K562 (cell line): ENCODE data around the gene RNASE13. TPM values are rescaled to one million over a fixed set of nuclear protein-coding genes. Genes with fewer than 3 reads are reported as not detected.

Experiments used
- CCAR2 ChIP-seq: fragments of 200-400 bp; formaldehyde crosslinking; IDR thresholded peaks from 2 replicates; pipeline ENCODE4 v1.6.1; 2017; ENCODE audit warnings: mild to moderate bottlenecking, low read depth, low read length
- RBM25 ChIP-seq: fragments of 200-400 bp; formaldehyde crosslinking; IDR thresholded peaks from 2 replicates; pipeline ENCODE4 v1.6.1; 2018; ENCODE audit warnings: low read length, low read depth, moderate library complexity; ENCODE audit not compliant: severe bottlenecking
- ZNF384 ChIP-seq: IDR thresholded peaks from 2 replicates; pipeline ENCODE4 v1.6.1; 2012; ENCODE audit warnings: low read depth, low read length, improper control_type of control experiment
- polyA plus RNA-seq, 8 experiments: library from polyadenylated mRNA; depleted of rRNA in 4 of 8; stranded (reverse) in 5 of 8; unstranded in 3 of 8; fragments of >200 nt; fragmentation: Nextera tagmentation in 2 of 8; fragmentation: Illumina TruSeq in 1 of 8; extraction: Ambion mirVana in 2 of 8; extraction: Trizol in 1 of 8; gene quantifications; 2 replicates each; pipeline versions ENCODE4 v1.2.1 to v1.2.3, GENCODE V29; 2011 to 2014; ENCODE audit warnings: inconsistent platforms in 1 of 8, missing spikeins in 1 of 8
- total RNA-seq, 7 experiments: library from RNA; depleted of rRNA in 6 of 7; stranded (reverse); fragments of >200 nt in 6 of 7; fragmentation: Illumina TruSeq in 2 of 7; extraction: Trizol in 2 of 7; gene quantifications; 2 replicates each; pipeline versions ENCODE4 v1.2.1 to v1.2.3, GENCODE V29; 2011 to 2021; ENCODE audit warnings: low replicate concordance in 1 of 7
- TF ChIP-seq, protein P1 (sequence below), 2 experiments: fragments of 200-800 bp in 1 of 2; sonication (Bioruptor generic) in 1 of 2; sonication (generic) in 1 of 2; formaldehyde crosslinking in 1 of 2; IDR thresholded peaks in 1 of 2; conservative IDR thresholded peaks in 1 of 2; 2 replicates each; pipeline versions ENCODE4 v1.5.0 to v1.6.1; 2016 to 2020; ENCODE audit warnings: missing compliant biosample characterization in 1 of 2, missing genetic modification characterization in 1 of 2, missing genetic modification reagents in 1 of 2
- TF ChIP-seq, protein P2 (sequence below): sonication (generic); formaldehyde crosslinking; IDR thresholded peaks from 2 replicates; pipeline ENCODE4 v1.8.0; 2023; ENCODE audit warnings: mild to moderate bottlenecking, missing genetic modification reagents
- TF ChIP-seq, protein P3 (sequence below): fragments of 250-450 bp; sonication (Bioruptor Pico); IDR thresholded peaks from 2 replicates; pipeline ENCODE4 v1.5.0; 2020; ENCODE audit warnings: mild to moderate bottlenecking, borderline replicate concordance

RNASE13 gene
- total and polyA plus RNA-seq, 9 of the 15 experiments (the other 6 are each of a cell fraction or from before 2014, with no cell fraction given): not detected

DNA sequence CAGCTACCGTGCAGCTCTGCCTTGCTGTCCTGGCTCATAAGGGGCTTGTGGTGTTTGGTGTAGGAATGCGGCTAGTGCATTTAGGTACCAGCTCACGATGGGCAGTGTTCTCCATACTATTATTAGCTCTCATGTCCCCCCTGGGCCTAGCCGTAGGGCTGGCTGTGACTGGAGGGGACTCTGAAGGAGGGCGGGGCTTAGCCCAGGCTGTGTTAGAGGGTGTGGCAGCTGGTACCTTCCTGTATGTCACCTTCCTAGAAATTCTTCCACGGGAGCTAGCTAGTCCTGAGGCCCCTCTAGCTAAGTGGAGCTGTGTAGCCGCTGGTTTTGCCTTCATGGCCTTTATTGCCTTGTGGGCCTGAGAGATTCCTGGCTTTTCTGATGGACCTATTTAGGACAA, 33.4 kb downstream of the RNASE13 start (continued):
- TF ChIP-seq, protein P1, sequence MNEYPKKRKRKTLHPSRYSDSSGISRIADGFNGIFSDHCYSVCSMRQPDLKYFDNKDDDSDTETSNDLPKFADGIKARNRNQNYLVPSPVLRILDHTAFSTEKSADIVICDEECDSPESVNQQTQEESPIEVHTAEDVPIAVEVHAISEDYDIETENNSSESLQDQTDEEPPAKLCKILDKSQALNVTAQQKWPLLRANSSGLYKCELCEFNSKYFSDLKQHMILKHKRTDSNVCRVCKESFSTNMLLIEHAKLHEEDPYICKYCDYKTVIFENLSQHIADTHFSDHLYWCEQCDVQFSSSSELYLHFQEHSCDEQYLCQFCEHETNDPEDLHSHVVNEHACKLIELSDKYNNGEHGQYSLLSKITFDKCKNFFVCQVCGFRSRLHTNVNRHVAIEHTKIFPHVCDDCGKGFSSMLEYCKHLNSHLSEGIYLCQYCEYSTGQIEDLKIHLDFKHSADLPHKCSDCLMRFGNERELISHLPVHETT (CRISPR knock-in tag; conservative IDR thresholded peaks at IDR 0.05 in 1 of 2, IDR thresholded peaks at IDR 0.05 in 1 of 2): no peak
- TF ChIP-seq RBM25 (no peak), ZNF384 (no peak), CCAR2 (no peak)
- TF ChIP-seq, protein P2, sequence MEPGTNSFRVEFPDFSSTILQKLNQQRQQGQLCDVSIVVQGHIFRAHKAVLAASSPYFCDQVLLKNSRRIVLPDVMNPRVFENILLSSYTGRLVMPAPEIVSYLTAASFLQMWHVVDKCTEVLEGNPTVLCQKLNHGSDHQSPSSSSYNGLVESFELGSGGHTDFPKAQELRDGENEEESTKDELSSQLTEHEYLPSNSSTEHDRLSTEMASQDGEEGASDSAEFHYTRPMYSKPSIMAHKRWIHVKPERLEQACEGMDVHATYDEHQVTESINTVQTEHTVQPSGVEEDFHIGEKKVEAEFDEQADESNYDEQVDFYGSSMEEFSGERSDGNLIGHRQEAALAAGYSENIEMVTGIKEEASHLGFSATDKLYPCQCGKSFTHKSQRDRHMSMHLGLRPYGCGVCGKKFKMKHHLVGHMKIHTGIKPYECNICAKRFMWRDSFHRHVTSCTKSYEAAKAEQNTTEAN (CRISPR knock-in tag): no peak
- TF ChIP-seq, protein P3, sequence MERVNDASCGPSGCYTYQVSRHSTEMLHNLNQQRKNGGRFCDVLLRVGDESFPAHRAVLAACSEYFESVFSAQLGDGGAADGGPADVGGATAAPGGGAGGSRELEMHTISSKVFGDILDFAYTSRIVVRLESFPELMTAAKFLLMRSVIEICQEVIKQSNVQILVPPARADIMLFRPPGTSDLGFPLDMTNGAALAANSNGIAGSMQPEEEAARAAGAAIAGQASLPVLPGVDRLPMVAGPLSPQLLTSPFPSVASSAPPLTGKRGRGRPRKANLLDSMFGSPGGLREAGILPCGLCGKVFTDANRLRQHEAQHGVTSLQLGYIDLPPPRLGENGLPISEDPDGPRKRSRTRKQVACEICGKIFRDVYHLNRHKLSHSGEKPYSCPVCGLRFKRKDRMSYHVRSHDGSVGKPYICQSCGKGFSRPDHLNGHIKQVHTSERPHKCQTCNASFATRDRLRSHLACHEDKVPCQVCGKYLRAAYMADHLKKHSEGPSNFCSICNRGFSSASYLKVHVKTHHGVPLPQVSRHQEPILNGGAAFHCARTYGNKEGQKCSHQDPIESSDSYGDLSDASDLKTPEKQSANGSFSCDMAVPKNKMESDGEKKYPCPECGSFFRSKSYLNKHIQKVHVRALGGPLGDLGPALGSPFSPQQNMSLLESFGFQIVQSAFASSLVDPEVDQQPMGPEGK: no peak
